Forelimb muscle (tissue), 1 donor: ENCODE results near the gene VAV2. TPM values are rescaled to one million over a fixed set of nuclear protein-coding genes. Genes with fewer than 3 reads are reported as not detected.

Experiments
- DNase-seq: peaks from one replicate; pipeline ENCODE4 v3.0.0-alpha.2; 2013; ENCODE audit warnings: low read depth
- polyA plus RNA-seq: library from polyadenylated mRNA; unstranded; fragments of 120-200 nt; gene quantifications from one replicate; pipeline ENCODE4 v1.2.1, GENCODE V29; 2013; ENCODE audit not compliant: insufficient read length

The VAV2 gene
- polyA plus RNA-seq, 1 donor, result 13.5 TPM

- no peak for DNase-seq
Observed at GRCh38 chr9:133891741-133892140, 100.4 kb downstream of the VAV2 start.

- DNase-seq, result no peak
Observed at GRCh38 chr9:133890583-133890982, 101.5 kb downstream of the VAV2 start.

- DNase-seq, result no peak
Observed at GRCh38 chr9:133889584-133890301, 102.4 kb downstream of the VAV2 start.

- no peak for DNase-seq
Observed at GRCh38 chr9:133888809-133889491, 103.2 kb downstream of the VAV2 start.

GRCh38 chr9:133888048-133888808 is 103.9 kb downstream of the VAV2 start:
- no peak for DNase-seq

- DNase-seq, result no peak
Observed at GRCh38 chr9:133887540-133888047, 104.5 kb downstream of the VAV2 start.

GRCh38 chr9:133886563-133887501 is 105.3 kb downstream of the VAV2 start:
- no peak for DNase-seq

- no peak for DNase-seq
Observed at GRCh38 chr9:133884907-133885744, 107.0 kb downstream of the VAV2 start.

- no peak for DNase-seq
Observed at GRCh38 chr9:133882849-133883755, 109.0 kb downstream of the VAV2 start.

GRCh38 chr9:133881671-133882381 is 110.3 kb downstream of the VAV2 start:
- no peak for DNase-seq

GRCh38 chr9:133880851-133881661 is 111.1 kb downstream of the VAV2 start:
- DNase-seq, result no peak

- DNase-seq, result no peak
Observed at GRCh38 chr9:133880136-133880535, 112.0 kb downstream of the VAV2 start.

- no peak for DNase-seq
Observed at GRCh38 chr9:133879615-133880014, 112.5 kb downstream of the VAV2 start.

- no peak for DNase-seq
Observed at GRCh38 chr9:133878402-133878801, 113.7 kb downstream of the VAV2 start.

- DNase-seq, result no peak
Observed at GRCh38 chr9:133877967-133878366, 114.2 kb downstream of the VAV2 start.

- DNase-seq, result no peak
Observed at GRCh38 chr9:133877327-133877726, 114.8 kb downstream of the VAV2 start.

- DNase-seq, result no peak
Observed at GRCh38 chr9:133876836-133877235, 115.3 kb downstream of the VAV2 start.

GRCh38 chr9:133876144-133876543 is 116.0 kb downstream of the VAV2 start:
- no peak for DNase-seq
